22Rv1 (cell line): ENCODE measurements around the gene LRIG1.

Experiments
- ZFX ChIP-seq: fragments of 450-650 bp; IDR thresholded peaks from 2 replicates; pipeline ENCODE4 v1.6.1; 2017; ENCODE audit warnings: antibody characterized with exemption, borderline replicate concordance
- TF ChIP-seq, protein P1 (sequence below): fragments of 450-650 bp; IDR thresholded peaks from 2 replicates; pipeline ENCODE4 v1.5.1; 2017; ENCODE audit warnings: mild to moderate bottlenecking

DNA sequence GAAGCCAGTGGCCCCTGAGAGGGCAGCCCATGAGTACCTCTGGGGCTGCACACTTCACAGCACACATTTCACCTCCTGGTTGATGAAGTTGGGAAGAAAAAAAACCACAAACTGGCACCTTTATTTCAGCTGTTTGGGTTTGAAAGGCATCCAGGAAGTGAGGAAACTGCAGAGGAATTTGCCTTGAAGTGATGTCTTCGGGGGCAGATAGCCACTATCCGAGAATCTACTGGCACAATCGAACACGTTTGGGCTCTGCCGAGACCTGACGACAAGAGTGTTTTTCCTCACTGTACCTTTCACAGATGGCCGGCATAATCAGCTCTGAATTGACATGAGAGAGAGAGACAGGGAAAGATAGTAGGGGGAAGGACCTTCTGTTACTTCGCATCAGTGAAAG is 59.7 kb downstream of the LRIG1 start:
- TF ChIP-seq, protein P1, sequence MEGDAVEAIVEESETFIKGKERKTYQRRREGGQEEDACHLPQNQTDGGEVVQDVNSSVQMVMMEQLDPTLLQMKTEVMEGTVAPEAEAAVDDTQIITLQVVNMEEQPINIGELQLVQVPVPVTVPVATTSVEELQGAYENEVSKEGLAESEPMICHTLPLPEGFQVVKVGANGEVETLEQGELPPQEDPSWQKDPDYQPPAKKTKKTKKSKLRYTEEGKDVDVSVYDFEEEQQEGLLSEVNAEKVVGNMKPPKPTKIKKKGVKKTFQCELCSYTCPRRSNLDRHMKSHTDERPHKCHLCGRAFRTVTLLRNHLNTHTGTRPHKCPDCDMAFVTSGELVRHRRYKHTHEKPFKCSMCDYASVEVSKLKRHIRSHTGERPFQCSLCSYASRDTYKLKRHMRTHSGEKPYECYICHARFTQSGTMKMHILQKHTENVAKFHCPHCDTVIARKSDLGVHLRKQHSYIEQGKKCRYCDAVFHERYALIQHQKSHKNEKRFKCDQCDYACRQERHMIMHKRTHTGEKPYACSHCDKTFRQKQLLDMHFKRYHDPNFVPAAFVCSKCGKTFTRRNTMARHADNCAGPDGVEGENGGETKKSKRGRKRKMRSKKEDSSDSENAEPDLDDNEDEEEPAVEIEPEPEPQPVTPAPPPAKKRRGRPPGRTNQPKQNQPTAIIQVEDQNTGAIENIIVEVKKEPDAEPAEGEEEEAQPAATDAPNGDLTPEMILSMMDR = no peak
- no peak for TF ChIP-seq ZFX
